Brain microvascular endothelial cell (primary cell): ENCODE data around the gene RAMP3.

Experiments used
- DNase-seq: peaks from one replicate; pipeline ENCODE4 v3.0.0-alpha.2; 2020
- H3K27ac ChIP-seq: fragments of 250-450 bp; sonication (Bioruptor Pico); 2 replicates; pipeline ENCODE4 v1.5.1; 2020; ENCODE audit warnings: mild to moderate bottlenecking, moderate library complexity
- H3K27me3 ChIP-seq: fragments of 250-450 bp; sonication (Bioruptor Pico); replicated peaks from 2 replicates; pipeline ENCODE4 v1.5.1; 2020; ENCODE audit warnings: mild to moderate bottlenecking
- H3K36me3 ChIP-seq: fragments of 250-450 bp; sonication (Bioruptor Pico); replicated peaks from 2 replicates; pipeline ENCODE4 v1.5.1; 2020; ENCODE audit warnings: mild to moderate bottlenecking
- H3K4me3 ChIP-seq: 2 replicates; pipeline ENCODE4 v1.5.1; 2011; ENCODE audit warnings: low read depth, mild to moderate bottlenecking, control low read depth, low read length, moderate library complexity
- in situ Hi-C: cut with HindIII; loops from 2 replicates; pipeline ENCODE4 v1.10.0; 2017; ENCODE audit warnings: low sequenced_read_pairs, low pct_ligation_motif_present
- TF ChIP-seq, protein P1 (sequence below): IDR thresholded peaks from 2 replicates; pipeline ENCODE4 v1.5.1; 2011; ENCODE audit warnings: low read depth, mild to moderate bottlenecking, moderate library complexity, low read length, control low read depth, inconsistent platforms; ENCODE audit errors: missing control alignments

RAMP3 gene

DNA sequence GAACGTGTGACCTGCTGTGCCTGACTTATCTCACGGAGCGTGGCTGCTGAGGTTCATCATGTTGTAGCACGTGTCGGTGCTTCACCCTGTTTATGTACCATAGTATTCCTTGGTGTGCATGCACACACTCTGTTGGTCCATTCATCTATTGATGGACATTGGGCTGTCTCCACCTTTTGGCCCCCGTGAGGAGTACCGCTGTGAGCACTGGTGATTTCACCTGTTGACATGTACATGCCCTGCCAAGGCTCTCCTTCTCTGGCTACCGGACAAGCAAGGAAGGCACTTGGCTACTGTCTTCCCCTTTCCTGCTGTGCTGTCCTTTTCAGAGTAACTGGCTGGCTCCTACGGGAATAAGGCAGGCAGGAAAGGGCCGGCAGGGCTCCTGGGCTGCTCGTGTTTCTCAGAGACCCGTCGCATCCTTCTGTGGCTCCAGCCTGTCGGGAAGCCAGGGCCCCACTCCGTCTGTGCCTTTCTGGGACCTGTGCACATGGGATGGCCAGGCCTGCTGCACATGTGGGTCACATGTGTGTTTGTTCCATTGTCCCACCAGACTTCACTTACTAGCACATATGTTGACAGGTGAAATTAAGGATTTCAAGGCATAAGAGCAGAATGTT, 28.3 kb upstream of the RAMP3 start:
- Histone ChIP-seq H3K27ac (no peak overlapping the region), H3K4me3 (no peak overlapping the region), H3K36me3 (no peaks in the 10 kb centered on the region), H3K27me3 (no peaks in the 10 kb centered on the region)
- TF ChIP-seq, protein P1, sequence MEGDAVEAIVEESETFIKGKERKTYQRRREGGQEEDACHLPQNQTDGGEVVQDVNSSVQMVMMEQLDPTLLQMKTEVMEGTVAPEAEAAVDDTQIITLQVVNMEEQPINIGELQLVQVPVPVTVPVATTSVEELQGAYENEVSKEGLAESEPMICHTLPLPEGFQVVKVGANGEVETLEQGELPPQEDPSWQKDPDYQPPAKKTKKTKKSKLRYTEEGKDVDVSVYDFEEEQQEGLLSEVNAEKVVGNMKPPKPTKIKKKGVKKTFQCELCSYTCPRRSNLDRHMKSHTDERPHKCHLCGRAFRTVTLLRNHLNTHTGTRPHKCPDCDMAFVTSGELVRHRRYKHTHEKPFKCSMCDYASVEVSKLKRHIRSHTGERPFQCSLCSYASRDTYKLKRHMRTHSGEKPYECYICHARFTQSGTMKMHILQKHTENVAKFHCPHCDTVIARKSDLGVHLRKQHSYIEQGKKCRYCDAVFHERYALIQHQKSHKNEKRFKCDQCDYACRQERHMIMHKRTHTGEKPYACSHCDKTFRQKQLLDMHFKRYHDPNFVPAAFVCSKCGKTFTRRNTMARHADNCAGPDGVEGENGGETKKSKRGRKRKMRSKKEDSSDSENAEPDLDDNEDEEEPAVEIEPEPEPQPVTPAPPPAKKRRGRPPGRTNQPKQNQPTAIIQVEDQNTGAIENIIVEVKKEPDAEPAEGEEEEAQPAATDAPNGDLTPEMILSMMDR, result no peak
- in situ Hi-C loops, result no loop called here
- DNase-seq, result no peak

- TF ChIP-seq, protein P1, result no peak
- H3K27me3 ChIP-seq, result no peaks in the 10 kb centered on the region
- no peak overlapping the region for H3K27ac ChIP-seq
- DNase-seq, result no peak
- H3K36me3 ChIP-seq, result no peaks in the 10 kb centered on the region
- in situ Hi-C loops, result no loop called here
- no peak overlapping the region for H3K4me3 ChIP-seq
Observed at GRCh38 chr7:45129906-45130305, 27.7 kb upstream of the RAMP3 start.

DNA sequence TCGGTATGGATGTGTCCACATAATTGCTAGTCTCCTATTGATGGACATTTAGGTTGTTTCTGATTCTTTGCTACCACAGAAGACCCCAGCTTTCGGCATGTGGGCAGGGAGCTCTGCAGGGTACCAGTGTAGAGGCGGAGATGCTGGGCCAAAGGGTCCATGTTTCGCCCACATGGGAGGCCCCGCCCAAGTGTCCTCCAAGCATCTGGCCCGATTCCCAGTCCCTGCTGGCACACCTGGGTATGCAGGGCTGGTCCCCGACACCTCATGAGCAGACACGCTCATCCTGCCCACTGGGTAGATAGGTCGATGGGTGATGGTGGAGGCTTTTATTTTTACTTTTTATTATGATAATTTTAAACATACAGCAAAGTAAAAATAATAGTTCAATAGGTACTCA, 26.7 kb upstream of the RAMP3 start:
- no peaks in the 10 kb centered on the region for H3K36me3 ChIP-seq
- TF ChIP-seq, protein P1, result no peak
- no peak for DNase-seq
- H3K27ac ChIP-seq, result no peak overlapping the region
- in situ Hi-C loops, result no loop called here
- no peak overlapping the region for H3K4me3 ChIP-seq
- H3K27me3 ChIP-seq, result no peaks in the 10 kb centered on the region

- H3K36me3 ChIP-seq, result no peaks in the 10 kb centered on the region
- no peak overlapping the region for H3K27ac ChIP-seq
- TF ChIP-seq, protein P1, result no peak
- no peaks in the 10 kb centered on the region for H3K27me3 ChIP-seq
- no peak for DNase-seq
- H3K4me3 ChIP-seq, result no peak overlapping the region
- in situ Hi-C loops, result no loop called here
Observed at GRCh38 chr7:45131891-45132290, 25.7 kb upstream of the RAMP3 start.

DNA sequence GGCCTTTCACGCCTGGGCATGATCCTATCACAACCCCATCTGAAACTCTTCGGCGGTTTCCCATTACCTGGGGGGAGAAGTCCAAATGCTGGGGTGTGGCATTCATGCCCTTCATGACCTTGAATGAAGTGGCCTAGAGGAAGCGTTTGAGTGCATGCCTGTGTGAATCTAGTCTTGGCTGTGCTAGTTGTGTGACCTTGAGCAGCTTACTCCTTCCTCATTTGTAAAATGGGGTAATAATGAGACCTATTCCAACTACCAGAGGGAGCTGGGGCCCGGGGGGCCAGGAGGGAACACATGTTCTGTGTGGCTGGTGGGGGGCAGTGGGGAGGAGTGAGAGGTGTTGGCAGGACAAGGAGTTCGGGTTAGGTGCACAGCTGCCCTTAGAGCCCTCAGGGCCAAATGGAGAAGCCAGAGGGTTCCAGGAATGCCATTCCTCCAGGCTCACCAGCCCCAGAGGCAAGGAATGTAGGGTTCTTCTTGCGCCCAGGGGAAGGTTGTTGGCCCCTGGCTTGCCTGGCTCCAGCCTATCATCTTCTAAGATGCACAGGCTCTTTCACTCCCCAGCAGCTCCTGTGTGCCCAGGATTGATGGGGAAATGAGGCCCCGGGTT, 24.8 kb upstream of the RAMP3 start:
- in situ Hi-C loops, result no loop called here

More for the DNA sequence above, 24.8 kb upstream of the RAMP3 start:
- H3K36me3 ChIP-seq, result no peaks in the 10 kb centered on the region
- H3K4me3 ChIP-seq, result no peak overlapping the region
- no peaks in the 10 kb centered on the region for H3K27me3 ChIP-seq
- TF ChIP-seq, protein P1, result no peak
- H3K27ac ChIP-seq, result no peak overlapping the region
- DNase-seq, result no peak
